GM12891 (cell line): Measurements from ENCODE around the gene ZIC2.

Source experiments
- PAX5 ChIP-seq: IDR thresholded peaks from 2 replicates; pipeline ENCODE4 v1.6.1; 2011; ENCODE audit warnings: low read length, moderate library complexity, mild to moderate bottlenecking; ENCODE audit not compliant: insufficient read depth, severe bottlenecking
- POLR2A ChIP-seq: IDR thresholded peaks from 2 replicates; pipeline ENCODE4 v1.6.1; 2011; ENCODE audit warnings: low read depth, low read length, control low read depth
- POLR2AphosphoS5 ChIP-seq: IDR thresholded peaks from 2 replicates; pipeline ENCODE4 v1.6.1; 2011; ENCODE audit warnings: low read depth, low read length, control low read depth
- POU2F2 ChIP-seq: IDR thresholded peaks from 2 replicates; pipeline ENCODE4 v1.6.1; 2011; ENCODE audit warnings: low read depth, mild to moderate bottlenecking, control low read depth, low read length, moderate library complexity
- SPI1 ChIP-seq: IDR thresholded peaks from 2 replicates; pipeline ENCODE4 v1.6.1; 2011; ENCODE audit warnings: low read depth, low read length, control low read depth
- TAF1 ChIP-seq: IDR thresholded peaks from 2 replicates; pipeline ENCODE4 v1.6.1; 2011; ENCODE audit warnings: low read depth, low read length, control low read depth

GRCh38 chr13:99991013-99991827 is 9.6 kb downstream of the ZIC2 start:
- TF ChIP-seq POLR2A (no peak), POU2F2 (no peak), POLR2AphosphoS5 (no peak), TAF1 (no peak), SPI1 (no peak), PAX5 (no peak)
